ENCODE results near the gene RALBP1.
"Not testable (repeated sequence)": the region's sequence is repeated elsewhere in the genome, so short reads cannot be mapped to it uniquely, and the experiment has no call there.

Gene RALBP1

DNA sequence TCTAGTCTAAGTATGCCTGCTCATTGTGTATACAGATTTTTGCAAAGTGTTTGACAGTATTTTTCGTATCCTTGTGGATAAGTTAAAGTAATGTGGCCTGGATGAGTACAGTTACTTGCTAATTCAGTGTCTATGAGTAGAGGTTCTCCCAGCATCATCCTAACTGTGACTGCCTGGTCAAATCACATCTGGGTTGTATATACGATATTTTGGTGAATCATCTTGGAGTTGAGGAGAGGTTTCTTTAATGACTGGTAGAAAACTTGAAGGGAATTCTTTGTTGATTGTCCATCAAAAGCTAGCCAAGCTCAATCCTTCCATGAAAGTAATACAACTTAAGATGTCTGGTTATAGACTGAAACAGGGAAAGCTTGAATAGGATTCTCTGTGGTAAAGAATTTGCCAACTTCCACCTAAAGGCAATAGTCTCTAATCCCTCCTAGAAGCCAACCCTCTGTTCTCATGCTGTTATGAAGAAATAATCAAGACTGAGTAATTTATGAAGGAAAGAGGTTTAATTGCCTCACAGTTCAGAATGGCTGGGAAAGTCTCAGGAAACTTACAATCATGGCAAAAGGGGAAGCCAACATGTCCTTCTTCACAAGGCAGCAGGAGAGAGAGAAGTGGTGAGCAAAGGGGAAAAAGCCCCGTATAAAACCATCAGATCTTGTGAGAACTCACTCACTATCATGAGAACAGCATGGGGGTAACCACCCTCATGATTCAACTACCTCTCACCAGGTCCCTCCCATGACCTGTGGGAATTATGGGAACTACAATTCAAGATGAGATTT lies 19.4 kb upstream of the RALBP1 start:
- DNase-seq, result no peak

DNA sequence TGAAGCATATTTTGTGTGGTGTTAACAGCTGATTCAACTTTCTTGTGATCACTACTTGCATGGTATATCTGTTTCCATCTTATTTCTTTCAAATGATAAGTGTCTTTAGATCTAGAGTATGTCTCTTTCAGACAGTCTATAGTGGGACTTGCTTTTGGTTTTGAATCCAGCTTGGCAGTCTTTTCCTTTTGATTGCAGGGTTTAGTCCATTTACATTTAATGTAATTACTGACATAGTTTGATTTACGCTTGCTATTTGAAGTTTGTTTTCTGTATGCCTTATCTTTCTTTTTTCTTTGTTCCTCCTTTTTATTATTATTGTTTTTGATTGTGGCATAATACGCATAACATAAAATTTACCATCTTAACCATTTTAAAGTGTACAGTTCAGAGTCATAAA lies 9.2 kb upstream of the RALBP1 start:
- no peak for DNase-seq

DNA sequence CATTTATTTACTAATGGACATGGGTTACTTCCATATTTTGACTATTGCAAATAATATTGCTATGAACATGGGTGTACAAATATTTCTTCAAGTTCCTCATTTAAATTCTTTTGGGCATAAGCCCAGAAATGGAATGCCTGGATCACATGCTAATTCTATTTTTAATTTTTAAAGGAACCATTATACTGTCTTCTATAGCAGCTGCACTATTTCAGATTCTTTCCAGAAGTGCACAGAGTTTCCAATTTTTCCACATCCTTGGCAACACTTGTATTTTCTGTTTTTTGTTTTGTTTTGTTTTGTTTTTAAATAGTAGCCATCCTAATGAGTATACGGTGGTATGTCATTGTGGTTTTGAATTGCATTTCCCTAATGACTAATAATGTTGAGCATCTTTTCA lies 8.5 kb upstream of the RALBP1 start:
- no peak for DNase-seq

DNA sequence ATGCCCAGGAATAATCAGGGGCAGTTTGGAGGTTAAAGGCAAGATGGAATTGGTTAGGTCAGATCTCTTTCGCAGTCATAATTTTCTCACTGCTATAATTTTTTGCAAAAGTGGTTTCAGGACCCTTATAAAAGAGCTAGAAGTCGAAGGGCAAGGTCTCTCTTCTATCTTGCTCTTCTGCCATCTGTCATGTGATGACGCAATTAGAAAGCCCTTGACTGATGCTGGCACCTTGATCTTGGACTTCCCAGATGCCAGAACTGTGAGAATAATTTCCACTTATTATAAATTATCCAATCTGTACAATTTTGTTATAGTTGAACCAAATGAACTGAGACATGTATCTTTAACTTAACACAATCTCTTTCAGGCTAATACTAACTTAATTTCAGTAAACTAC lies 6.3 kb upstream of the RALBP1 start:
- no peak for DNase-seq

DNA sequence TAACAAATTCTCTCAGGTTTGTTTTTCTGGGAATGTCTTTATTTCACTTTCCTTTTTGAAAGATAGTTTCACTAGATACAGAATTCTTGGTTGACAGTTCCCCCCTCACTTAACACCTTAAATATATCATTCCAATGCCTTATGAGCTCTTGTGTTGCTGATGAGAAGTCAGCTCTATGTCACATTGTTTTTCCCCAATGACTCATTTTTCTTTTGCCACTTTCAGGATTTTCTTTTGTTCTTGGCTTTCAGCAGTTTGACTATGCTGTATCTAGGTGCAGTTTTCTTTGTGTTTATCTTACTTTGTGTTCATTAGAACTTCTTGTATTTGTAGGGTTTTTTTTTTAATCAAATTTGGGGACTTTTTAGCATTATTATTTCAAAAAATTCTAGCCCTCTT lies 5.6 kb upstream of the RALBP1 start:
- DNase-seq, result no peak

DNA sequence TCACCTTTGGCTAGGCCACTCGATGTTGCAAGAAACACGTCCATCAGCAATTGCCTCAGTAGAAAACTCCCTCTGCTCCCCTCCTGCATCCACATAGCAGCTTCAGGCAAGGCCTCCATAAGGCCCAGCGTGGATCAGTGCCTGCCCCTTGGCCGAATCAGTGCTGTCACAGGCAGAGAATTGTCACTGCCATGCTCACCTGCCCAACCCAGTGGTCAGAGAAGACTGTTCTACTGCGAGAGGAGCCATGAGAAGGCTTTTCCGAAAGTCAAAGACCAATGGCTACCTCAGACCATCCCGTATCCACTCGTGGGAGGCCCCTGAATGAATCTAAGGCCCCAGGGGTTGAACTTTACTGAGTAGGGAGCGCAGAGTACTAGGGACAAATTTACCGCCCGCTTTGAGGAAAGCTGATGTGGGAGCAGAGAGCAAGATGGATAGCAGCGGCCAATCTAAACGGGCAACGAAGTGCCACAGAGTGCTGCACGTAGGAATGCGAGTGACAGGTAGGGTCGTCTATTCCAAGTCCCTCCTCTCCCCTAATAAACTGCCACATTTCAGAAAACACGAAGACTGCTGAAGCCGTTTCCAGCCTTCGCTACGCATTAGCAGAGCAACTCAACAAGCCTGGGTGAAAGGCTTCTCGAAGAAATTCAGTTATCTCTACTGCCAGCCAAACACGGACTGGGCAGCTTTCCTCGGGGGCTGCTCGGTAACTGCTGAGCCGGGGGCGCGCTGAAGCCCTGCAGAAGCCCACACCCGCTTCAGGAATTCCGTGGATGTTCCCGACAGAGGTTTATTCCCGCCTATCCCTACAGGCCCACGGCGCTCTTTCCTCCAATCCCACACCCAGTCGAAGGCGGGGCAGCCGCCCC lies 968 bp upstream of the RALBP1 start:
- DNase-seq, result no peak

DNA sequence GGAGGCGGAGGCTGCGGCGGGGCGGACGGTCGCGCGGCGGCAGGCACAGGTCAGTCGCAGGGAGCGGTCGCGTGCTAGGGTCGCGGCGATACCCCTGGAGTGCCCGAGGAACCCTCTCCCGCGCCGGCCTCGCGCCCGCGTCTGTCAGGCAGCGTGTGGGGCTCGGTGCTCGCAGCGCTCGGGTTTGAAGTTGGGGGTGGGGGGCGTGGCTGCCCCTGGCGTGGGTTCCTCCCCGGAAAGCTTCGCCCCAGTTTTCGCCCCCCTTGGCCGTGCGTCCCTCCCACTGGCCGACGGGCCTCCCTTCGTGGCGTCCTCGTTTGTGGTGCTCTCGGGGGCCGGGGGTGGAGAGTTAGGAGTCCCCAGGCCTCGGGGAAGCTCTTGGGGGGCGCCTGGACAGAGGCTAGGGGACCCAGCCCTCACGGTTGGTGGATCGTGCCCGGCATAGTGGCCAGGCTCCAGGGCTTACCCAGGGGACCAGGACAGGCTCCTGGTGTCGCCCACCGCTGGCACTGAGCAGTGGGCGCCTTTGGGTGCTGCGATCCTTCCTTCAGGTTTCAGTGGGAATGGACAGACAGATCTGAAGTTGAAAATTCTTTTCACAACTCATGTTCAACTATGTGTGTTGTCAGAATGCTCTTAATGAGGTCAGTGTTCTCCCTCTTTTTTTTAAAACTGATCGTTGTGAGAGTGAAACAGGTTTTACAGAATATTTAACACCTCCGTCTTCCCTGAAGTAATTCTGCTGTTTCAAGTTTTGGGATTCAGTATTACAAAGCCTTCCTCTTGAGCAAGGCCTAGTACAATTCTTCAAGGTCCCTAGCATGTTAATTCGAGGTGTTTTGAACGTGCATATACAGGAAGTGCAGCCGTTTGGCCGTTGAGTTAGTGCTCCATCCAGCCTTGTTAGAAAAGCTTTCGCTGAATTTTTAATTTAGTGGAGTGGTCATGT lies 604 bp downstream of the RALBP1 start:
- DNase-seq, result peak; percentile 70

DNA sequence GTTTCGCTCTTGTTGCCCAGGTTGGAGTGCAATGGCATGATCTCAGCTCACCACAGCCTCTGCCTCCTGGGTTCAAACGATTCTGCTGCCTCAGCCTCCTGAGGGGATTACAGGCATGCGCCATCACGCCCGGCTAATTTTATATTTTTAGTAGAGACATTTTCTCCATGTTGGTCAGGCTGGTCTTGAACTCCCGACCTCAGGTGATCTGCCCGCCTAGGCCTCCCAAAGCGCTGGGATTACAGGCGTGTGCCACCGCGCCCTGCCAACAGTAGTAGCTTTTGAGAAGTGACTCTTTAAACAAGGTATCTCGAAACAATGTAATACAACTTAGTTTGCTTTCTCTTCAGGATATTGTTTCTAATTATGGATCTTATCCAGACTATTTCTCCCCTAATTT lies 1.6 kb downstream of the RALBP1 start:
- DNase-seq, result not testable (repeated sequence)

DNA sequence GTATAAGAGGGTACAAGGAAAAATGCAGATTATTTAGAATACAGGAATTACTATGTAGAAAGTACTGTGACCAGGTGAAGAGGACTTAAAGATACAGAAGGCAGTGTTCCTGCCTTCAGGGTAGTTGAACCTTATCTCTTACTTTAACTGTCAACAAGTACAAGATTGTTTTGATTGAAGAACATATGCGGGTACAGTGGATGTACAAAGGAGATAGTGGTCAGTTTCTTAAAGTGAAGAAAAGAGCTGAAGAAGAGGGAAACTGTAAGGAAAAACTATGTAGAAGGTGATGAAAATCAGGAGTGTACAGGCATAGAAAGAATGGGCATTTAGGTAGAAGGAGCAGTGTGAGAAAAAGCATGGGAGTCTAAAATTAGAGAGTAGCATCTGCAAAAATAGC lies 2.2 kb downstream of the RALBP1 start:
- no peak for DNase-seq

DNA sequence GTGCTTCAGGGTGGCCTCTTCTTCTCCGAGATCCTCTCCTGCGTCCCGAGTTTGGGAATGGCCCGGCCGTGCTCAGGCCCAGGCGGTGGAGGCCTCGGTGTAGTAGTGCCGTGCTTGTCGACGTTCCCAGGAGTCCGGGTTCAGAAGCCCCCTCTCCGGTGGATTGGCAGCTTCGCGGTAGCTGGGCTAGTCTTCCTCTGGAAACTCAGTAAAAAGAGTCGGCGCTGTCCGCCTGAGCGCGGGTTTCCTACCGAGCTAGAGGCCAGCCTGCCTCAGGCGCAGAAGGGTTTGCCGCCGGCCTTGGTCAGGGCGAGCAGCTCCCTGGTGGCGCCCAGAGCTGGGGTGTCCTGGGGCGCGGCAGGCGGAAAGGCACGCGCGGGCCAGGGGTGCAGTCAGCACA lies 3.2 kb downstream of the RALBP1 start:
- no peak for DNase-seq

DNA sequence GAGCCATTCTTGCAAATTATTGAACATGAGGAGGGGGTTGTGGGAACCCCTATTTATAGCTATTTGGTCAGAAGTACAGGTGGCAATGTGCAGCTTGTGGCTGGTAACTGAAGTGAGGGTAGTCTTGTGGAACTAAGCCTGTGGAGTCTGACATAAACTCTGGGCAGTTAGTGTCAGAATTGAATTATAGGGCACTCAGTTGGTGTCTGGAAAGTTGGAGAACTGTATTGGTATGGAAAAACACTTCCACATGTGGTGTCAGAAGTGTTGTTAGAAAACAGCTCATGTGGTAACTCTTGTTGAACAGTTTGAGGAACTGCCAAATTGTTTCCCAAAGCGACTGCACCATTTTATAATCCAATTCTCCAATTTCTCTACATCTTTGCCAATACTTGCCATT lies 7.5 kb downstream of the RALBP1 start:
- DNase-seq, result no peak

DNA sequence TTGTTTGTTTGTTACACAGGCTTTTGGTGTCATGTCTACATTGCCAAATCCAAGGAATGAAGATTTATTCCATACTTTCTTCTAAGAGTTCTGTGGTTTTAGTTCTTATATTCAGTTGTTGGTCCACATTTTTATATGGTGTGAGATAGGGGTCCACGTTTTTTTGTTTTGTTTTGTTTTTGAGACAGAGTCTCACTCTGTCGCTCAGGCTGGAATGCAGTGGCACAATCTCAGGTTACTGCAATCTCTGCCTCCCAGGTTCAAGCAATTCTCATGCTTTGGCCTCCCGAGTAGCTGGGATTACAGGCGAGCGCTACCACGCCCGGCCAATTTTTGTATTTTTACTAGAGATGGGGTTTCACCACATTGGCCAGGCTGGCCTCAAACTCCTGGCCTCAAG lies 8.2 kb downstream of the RALBP1 start:
- DNase-seq, result no peak

DNA sequence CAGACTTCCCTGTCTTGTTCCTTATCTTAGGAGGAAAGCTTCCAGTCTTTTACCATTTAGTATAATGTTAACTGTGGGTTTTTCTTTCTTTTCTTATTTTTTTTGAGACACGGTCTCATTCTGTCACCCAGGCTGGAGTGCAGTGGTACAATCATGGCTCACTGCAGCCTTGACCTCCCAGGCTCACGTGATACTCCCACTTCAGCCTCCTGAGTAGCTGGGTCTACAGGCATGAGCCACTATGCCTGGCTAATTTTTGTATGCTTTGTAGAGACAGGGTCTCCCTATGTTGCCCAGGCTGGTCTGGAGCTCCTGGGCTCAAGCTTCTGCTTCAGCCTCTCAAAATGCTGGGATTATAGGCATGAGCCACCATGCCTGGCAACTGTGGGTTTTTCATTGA lies 9.5 kb downstream of the RALBP1 start:
- DNase-seq, result not testable (repeated sequence)

DNA sequence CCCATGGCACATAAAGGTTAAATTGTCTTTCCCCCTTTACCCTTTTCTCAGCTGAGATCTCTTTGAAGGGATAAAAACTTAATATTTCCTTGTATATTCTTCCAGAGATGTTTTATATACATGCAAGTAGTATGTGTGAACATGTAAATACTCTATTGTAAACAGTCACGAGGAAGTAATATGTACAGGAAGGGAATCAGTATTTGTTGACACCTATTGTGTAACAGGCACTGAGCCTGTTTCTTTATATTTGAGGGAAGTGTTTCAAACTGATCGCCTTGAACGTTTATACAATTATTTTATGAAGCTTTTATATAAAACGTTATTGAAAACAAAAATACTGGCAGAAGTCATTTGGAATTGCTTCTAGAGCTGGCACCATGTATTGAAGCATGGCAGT lies 13.2 kb downstream of the RALBP1 start:
- DNase-seq, result no peak

DNA sequence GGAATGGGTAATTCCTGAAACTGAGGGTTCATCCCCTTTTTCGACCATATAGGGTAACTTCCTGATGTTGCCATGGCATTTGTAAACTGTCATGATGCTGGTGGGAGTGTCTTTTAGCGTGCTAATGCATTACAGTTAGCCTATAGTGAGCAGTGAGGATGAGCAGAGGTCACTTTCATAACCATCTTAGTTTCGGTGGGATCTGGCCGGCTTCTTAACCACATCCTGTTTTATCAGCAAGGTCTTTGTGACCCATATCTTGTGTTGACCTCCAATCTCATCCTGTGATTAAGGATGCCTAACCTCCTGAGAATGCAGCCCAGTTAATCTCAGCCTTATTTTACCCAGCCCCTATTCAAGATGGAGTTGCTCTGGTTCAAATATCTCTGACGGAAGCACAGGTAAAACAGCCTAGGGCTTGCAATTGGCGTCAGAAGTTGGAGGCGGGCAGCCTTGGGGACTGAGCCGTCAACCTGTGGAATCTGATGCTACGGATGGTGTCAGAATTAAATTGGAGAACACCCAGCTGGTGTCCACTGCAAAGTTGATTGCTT lies 19.5 kb downstream of the RALBP1 start:
- DNase-seq, result no peak

DNA sequence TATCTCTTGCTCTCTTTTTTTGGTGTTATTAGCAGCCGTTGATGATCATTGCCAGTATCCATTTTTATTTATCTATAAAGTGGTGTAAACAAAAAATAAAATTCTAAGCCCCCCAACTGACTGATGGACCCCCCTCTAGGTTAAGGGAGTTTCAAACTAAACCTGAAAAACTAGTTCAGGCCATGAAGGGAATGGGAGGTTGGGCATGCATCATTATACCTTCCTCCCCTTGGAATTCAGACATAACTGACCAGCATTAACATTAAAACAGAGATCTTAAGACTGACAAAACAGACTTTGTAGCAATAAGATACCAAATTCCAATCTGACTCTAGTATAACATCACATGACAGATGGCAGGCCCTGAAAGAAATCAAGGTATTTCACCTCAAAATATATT lies 20.2 kb downstream of the RALBP1 start:
- DNase-seq, result no peak

DNA sequence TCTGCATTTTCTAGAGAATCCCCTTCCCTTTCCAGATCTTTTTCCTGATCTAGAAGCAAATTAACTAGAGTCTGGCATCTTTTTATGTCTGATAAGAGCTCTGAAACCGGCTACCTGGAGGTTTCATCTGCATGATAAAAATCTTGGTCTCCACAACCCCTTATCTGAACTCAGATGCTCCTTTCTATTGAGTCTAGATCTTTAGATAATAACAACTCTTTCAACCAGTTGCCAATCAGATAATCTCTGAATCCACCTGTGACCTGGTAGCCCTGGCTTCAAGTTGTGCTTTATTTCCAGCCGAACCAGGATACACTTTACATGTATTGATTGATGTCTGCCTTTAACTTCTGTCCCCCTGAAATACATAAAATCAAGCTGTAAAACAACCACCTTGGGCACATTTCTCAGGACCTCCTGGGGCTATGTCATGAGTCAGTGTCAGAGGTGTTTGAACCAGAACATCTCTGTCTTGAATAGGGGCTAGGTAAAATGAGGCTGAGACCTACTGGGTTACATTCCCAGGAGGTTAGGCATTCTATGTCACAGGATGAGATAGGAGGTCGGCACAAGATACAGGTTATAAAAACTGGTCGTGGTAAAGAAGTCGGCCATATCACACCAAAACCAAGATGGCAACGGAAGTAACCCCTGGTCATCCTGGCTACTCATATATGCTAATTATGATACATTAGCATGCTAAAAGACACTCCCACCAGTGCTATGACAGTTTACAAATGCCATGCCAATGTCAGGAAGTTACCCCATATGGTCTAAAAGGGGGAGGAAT lies 20.8 kb downstream of the RALBP1 start:
- no peak for DNase-seq

DNA sequence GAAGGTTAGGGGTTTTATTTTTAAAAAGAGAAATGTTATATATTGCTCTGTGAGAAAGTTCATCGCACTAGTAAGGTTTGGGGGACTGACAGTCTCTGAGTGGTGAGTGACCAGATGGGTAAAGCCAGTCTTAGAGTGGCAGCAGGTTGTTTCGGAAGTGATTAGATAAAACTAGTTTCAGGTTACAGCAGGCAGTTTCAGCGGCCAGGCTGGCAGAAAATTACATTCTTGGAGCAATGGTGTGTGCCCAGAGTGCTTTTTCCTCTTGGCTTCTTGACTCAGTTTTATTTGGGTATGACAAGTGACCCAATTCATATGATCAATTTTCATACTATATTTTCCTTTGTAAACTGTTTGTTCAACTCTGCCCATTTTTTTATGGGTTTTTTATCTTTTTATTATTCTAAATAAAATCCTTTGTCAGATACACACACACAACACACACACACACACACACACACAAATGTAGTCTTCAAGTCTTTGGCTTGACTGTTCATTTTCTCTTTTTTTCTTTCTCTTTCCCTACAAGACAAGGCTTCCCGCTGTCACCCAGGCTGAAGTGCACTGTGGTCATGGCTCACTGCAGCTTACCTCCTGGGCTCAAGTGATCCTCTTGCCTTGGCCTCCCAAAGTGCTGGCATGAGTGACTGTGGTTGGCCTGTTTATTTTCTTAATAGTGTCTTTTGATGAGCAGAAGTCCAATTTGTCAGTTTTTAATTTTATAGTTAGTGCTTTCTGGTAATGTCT lies 30.9 kb downstream of the RALBP1 start:
- DNase-seq, result no peak

DNA sequence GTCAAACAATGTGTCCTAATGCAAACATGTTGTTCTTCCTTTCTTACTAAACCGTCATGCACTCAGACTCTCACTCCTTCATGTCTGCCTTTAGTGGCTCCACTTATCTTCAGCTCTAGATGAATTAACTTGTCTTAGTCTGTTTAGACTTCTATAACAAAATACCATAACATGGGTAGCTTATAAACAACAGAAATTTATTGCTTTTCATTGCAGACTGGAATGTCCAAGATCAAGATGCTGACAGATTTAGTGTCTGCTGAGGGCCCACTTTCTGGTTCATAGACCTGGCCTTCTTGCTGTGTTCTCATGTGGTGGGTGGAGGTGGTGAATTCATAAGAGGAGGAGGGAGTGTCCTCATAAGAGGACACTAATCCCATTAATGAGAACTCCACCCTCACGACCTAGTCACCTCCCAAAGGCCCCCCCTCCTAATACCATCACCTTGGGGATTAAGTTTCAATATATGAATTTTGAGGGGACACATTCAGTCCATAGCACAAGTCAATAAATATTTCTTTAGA lies 32.3 kb downstream of the RALBP1 start:
- DNase-seq, result no peak

DNA sequence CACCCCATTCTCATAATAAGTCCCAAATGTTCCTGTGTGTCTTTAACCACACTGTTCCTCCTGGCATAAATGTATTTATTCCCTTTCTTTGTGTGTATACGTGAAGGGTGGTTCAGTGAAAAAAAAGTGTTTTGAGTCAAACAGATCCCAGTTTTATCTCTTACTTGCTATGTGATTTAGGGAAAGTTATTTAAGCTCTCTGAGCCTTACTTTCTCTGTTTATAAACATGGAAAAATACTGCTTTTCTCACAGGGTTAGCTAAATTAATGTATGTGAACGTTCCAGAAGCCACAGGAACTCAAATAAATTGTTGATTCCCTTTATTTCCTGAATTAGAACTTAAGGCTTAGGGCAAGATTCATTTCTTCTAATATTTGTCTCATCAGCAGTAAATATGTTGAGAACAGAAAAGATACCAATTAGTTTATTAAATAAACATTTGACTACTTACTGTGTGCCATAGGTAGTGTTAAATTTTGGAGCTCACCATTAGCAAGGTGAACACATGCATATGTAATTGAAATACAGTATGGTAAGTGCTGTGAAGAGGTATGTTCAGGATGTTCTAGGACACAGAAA lies 33.2 kb downstream of the RALBP1 start:
- no peak for DNase-seq

Measured in activated naive CD4-positive, alpha-beta T cell treated with Interleukin-2 at 50 U/mL for 16 hours (primary cell).